OCI-LY3 (cell line): ENCODE results near the gene PLIN4.

ENCODE experiments used
- H2AFZ ChIP-seq: fragments of 200-600, 300-600 bp; shearing (Covaris generic); 2 replicates; pipeline ENCODE4 v1.6.0; 2014; ENCODE audit warnings: antibody characterized with exemption, low read depth, low read length
- H3K27ac ChIP-seq: fragments of 200-600, 300-600 bp; sonication (generic); 2 replicates; pipeline ENCODE4 v1.5.1; 2014; ENCODE audit warnings: mild to moderate bottlenecking, low read length, moderate library complexity, mixed read lengths
- H3K27me3 ChIP-seq: fragments of 200-600, 300-600 bp; sonication (generic); 2 replicates; pipeline ENCODE4 v1.6.1; 2014; ENCODE audit warnings: low read depth, low read length, mixed read lengths
- H3K36me3 ChIP-seq: fragments of 200-600, 300-600 bp; sonication (generic); replicated peaks from 2 replicates; pipeline ENCODE3; 2014; ENCODE audit warnings: low read depth, low read length, mixed read lengths
- H3K4me1 ChIP-seq: fragments of 300-600, 200-600 bp; sonication (generic); 2 replicates; pipeline ENCODE4 v1.6.1; 2014; ENCODE audit warnings: low read length, mixed read lengths
- H3K4me2 ChIP-seq: fragments of 200-600, 300-600 bp; sonication (generic); 2 replicates; pipeline ENCODE4 v1.6.1; 2014; ENCODE audit warnings: low read length, mixed read lengths
- H3K4me3 ChIP-seq: fragments of 300-600, 200-600 bp; sonication (generic); 2 replicates; pipeline ENCODE4 v1.5.1; 2014; ENCODE audit warnings: antibody characterized with exemption, mild to moderate bottlenecking, low read length, moderate library complexity
- H3K79me2 ChIP-seq: fragments of 300-600, 200-600 bp; shearing (Covaris generic); 2 replicates; pipeline ENCODE4 v1.6.1; 2014; ENCODE audit warnings: mild to moderate bottlenecking, low read length, mixed read lengths
- H3K9ac ChIP-seq: fragments of 300-600, 200-600 bp; shearing (Covaris generic); 2 replicates; pipeline ENCODE4 v1.6.0; 2014; ENCODE audit warnings: mild to moderate bottlenecking, low read length, moderate library complexity
- H3K9me3 ChIP-seq: fragments of 200-600, 300-600 bp; shearing (Covaris generic); 2 replicates; pipeline ENCODE4 v1.6.1; 2014; ENCODE audit warnings: low read length, mixed read lengths; ENCODE audit not compliant: insufficient read depth
- H4K20me1 ChIP-seq: fragments of 200-600, 300-600 bp; sonication (generic); 2 replicates; pipeline ENCODE4 v1.6.1; 2016; ENCODE audit warnings: low read length, mixed read lengths; ENCODE audit not compliant: insufficient read depth
- EZH2phosphoT487 ChIP-seq: fragments of 200-600 bp; shearing (Covaris generic); IDR thresholded peaks from 2 replicates; pipeline ENCODE4 v1.6.1; 2018; ENCODE audit warnings: antibody characterized with exemption, mixed run types, low read depth
- TF ChIP-seq, protein P1 (sequence below): fragments of 200-600, 300-600 bp; sonication (generic); IDR thresholded peaks from 2 replicates; pipeline ENCODE4 v1.5.1; 2014; ENCODE audit warnings: antibody characterized with exemption, low read length, low read depth

The PLIN4 gene

DNA sequence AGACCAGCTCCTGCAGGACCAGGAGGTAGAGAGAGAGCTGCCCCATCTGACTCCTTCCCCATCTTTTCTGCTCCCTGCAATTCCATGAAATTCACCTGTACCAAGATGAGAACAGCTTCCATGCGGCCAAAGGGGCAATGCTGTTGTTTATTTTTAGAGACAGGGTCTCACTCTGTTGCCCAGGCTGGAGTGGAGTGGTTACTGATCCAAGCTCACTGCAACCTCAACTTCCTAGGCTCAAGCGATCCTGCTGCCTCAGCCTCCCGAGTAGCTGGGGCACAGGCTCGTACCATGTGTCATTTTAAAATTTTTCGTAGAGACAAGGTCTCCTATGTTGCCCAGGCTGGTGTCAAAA is 3.6 kb upstream of the PLIN4 start:
- H3K9ac ChIP-seq, result no peak overlapping the region
- no peak overlapping the region for H3K4me3 ChIP-seq
- no peak overlapping the region for H3K27ac ChIP-seq
- H3K9me3 ChIP-seq, result no peaks in the 10 kb centered on the region
- no peaks in the 10 kb centered on the region for H3K79me2 ChIP-seq
- H2AFZ ChIP-seq, result no peak overlapping the region
- H3K4me2 ChIP-seq, result no peak overlapping the region
- H4K20me1 ChIP-seq, result no peaks in the 10 kb centered on the region
- peaks cover 12% of the 10 kb centered on the region for H3K27me3 ChIP-seq
- peaks cover 7% of the 10 kb centered on the region for H3K4me1 ChIP-seq
- TF ChIP-seq, protein P1, sequence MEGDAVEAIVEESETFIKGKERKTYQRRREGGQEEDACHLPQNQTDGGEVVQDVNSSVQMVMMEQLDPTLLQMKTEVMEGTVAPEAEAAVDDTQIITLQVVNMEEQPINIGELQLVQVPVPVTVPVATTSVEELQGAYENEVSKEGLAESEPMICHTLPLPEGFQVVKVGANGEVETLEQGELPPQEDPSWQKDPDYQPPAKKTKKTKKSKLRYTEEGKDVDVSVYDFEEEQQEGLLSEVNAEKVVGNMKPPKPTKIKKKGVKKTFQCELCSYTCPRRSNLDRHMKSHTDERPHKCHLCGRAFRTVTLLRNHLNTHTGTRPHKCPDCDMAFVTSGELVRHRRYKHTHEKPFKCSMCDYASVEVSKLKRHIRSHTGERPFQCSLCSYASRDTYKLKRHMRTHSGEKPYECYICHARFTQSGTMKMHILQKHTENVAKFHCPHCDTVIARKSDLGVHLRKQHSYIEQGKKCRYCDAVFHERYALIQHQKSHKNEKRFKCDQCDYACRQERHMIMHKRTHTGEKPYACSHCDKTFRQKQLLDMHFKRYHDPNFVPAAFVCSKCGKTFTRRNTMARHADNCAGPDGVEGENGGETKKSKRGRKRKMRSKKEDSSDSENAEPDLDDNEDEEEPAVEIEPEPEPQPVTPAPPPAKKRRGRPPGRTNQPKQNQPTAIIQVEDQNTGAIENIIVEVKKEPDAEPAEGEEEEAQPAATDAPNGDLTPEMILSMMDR, result no peak
- TF ChIP-seq EZH2phosphoT487, result no peak
- no peaks in the 10 kb centered on the region for H3K36me3 ChIP-seq

DNA sequence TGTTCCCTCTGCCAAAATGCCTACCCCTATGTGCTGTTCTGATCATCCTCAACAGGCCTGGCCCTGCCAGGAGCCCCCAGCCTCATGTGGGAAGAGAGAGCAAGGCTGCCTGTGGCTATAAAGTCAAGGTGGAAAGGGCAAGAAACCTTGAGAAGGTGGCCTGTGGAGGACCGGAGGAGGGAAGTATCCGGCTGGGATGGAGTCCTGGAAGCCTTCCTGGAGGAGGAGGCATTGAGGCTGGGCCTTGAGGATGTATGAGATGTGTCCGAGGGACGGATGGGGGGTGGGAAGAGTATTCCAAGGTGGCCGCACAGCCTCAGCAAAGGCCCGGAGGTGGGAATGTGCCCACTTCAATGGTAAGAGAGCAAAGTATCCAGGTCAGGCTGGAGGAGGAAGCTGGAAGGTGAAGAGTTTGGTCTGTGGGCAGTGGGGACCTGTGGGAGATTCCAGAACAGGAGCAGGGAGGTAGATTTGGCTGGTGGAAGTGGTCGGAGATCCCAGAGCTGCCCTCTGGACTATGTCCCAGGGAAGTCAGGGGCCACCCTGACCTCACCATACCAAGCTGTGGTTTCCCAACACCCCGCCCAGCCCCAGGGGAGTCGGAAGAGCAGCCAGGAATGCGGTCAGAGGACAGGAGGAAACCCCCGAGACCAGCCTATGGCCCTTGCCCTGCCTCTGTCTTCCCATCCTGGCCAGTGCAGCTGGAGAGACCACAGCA is 3.0 kb upstream of the PLIN4 start:
- Histone ChIP-seq H3K4me2 (no peak overlapping the region), H3K4me1 (peaks cover 12% of the 10 kb centered on the region), H3K27me3 (peaks cover 12% of the 10 kb centered on the region)

DNA sequence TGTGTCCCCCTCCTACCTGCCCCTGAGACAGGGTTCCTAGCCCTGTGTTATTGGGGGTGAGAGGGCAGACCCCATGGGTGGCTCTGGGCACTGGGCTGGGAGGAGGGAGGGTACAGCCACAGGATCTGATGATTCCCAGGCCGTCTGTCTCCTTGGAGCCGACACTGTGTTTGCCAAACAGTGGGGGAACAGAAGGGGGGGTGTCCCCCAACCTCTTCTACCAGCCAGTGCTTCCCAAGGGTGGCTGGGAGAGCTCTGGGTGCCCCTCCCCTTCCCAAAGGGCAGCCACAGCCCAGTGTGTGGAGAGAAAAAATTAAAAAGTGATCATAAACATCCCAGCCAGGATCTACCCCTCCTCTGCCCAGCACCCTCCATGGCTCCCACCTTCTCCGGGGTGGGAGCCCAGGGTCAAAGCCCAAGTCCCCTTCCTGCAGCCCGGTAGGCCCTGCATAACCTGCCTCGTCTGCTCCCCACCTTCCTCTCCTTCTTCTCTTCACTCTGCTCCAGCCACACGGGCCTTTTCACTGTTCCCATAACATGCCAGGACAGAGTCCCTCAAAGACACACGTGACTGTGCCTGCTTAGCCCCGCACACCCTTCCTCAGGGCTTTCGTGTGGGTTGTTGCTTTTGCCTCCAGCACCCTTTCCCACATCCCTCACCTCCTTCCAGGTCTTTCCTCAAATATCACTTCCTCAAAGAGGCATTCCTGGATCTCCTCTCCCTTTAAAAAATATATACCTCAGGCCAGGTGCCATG is 1.4 kb upstream of the PLIN4 start:
- Histone ChIP-seq H3K4me2 (no peak overlapping the region), H3K27ac (no peak overlapping the region), H3K9ac (no peak overlapping the region), H3K79me2 (no peaks in the 10 kb centered on the region), H3K36me3 (no peaks in the 10 kb centered on the region), H3K9me3 (no peaks in the 10 kb centered on the region), H3K27me3 (peaks cover 12% of the 10 kb centered on the region), H2AFZ (no peak overlapping the region), H3K4me3 (no peak overlapping the region), H3K4me1 (peaks cover 19% of the 10 kb centered on the region), H4K20me1 (no peaks in the 10 kb centered on the region)
- TF ChIP-seq, protein P1, result no peak
- no peak for TF ChIP-seq EZH2phosphoT487

More for the DNA sequence above, 3.0 kb upstream of the PLIN4 start:
- no peak overlapping the region for H3K4me3 ChIP-seq
- no peak overlapping the region for H2AFZ ChIP-seq
- H3K9me3 ChIP-seq, result no peaks in the 10 kb centered on the region
- H3K27ac ChIP-seq, result no peak overlapping the region
- H3K9ac ChIP-seq, result no peak overlapping the region
- TF ChIP-seq, protein P1, result no peak
- TF ChIP-seq EZH2phosphoT487, result no peak
- H3K79me2 ChIP-seq, result no peaks in the 10 kb centered on the region
- H3K36me3 ChIP-seq, result no peaks in the 10 kb centered on the region
- no peaks in the 10 kb centered on the region for H4K20me1 ChIP-seq

DNA sequence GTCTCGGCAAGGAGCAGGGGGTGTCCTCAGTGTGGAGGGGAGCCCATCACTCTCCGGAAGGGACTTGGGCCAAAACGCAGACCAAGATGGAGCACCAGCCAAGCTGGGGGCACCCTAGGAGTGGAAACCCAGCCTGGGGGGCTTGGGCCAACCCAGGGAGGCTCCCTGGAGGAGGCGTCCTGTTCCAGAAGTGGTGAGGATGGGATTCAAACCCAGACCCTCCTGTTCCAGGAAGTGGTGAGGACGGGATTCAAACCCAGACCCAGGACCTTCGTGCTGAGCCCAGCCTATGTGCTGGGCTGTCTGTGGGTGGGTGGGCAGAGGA is 848 bp upstream of the PLIN4 start:
- H4K20me1 ChIP-seq, result no peaks in the 10 kb centered on the region
- H3K4me1 ChIP-seq, result peaks cover 19% of the 10 kb centered on the region
- TF ChIP-seq EZH2phosphoT487, result no peak
- TF ChIP-seq, protein P1, result no peak
- H3K36me3 ChIP-seq, result no peaks in the 10 kb centered on the region
- H3K9ac ChIP-seq, result no peak overlapping the region
- H3K27me3 ChIP-seq, result peaks cover 12% of the 10 kb centered on the region
- no peak overlapping the region for H3K4me2 ChIP-seq
- H3K27ac ChIP-seq, result no peak overlapping the region
- no peaks in the 10 kb centered on the region for H3K79me2 ChIP-seq
- no peak overlapping the region for H3K4me3 ChIP-seq
- no peak overlapping the region for H2AFZ ChIP-seq
- H3K9me3 ChIP-seq, result no peaks in the 10 kb centered on the region
